Skeletal muscle cell (primary cell): ENCODE measurements around the gene SNRK.

ENCODE experiments used
- DNase-seq: peaks from one replicate; pipeline ENCODE4 v3.0.0-alpha.2; 2010; ENCODE audit warnings: low read depth
- H3K4me3 ChIP-seq: 2 replicates; pipeline ENCODE4 v1.5.1; 2011; ENCODE audit warnings: low read depth, mild to moderate bottlenecking, control low read depth, low read length, moderate library complexity

SNRK gene

GRCh38 chr3:43298761-43299160 is 12.4 kb downstream of the SNRK start:
- no peak overlapping the region for H3K4me3 ChIP-seq
- DNase-seq, result no peak

DNA sequence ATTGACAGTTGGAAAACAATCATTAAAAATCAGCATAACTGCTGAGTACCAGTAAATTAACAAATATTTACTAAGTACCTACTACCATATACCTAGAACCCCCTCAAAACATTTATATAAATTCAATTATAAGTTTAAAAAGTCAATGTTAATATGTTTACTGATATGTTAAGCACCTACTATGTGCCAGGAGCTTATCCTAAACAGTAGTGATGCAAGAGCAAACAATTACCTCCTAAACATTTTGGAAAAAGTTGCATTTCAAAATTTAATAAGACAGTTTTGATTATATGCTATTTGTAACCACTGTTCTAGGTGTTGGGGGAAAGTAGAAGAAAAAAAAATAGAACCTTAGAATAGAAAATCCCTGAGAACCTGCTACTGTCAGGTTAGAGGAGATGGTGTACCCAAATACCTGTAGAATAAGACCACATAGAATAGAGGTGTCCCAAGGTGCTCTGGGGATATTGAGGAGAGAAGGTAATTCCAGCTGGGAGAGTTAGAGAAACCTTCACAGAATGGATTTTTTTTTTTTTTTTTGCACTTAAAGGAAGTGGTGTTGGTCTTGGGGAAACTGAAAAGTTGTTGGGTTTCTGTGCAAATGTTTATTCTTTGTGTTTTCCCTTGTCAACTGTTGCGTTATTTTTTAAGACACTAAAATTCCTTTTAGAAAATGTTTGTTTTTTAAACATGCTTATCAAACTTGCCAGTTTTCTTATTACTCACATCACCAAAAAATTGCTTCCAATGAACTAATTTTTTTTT is 16.0 kb downstream of the SNRK start:
- H3K4me3 ChIP-seq, result no peak overlapping the region
- no peak for DNase-seq

DNA sequence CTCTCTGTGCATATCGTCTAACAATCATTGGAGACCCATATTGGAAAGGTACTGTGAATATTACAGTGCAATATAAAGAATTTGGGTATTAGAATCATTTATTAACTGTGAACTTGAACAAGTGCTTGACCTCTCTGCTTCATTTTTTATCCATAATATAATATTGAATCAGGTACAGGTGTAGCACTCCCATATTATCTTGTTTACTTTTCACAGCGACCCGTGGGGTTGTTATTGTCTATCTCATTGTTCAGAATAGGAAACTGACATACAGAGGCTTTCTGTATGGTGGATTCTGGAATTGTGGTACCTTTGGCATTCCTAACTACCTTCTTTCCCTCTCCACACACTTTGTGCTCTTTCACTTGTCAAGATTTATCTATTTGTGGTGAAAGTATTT is 17.8 kb downstream of the SNRK start:
- no peak overlapping the region for H3K4me3 ChIP-seq
- no peak for DNase-seq

- DNase-seq, result no peak
- no peak overlapping the region for H3K4me3 ChIP-seq
Observed at GRCh38 chr3:43307226-43307625, 20.9 kb downstream of the SNRK start.

GRCh38 chr3:43307649-43308048 is 21.3 kb downstream of the SNRK start:
- DNase-seq, result no peak
- no peak overlapping the region for H3K4me3 ChIP-seq

- no peak overlapping the region for H3K4me3 ChIP-seq
- DNase-seq, result no peak
Observed at GRCh38 chr3:43309372-43310305, 23.3 kb downstream of the SNRK start.

- no peak overlapping the region for H3K4me3 ChIP-seq
- DNase-seq, result no peak
Observed at GRCh38 chr3:43316783-43317460, 30.6 kb downstream of the SNRK start.

GRCh38 chr3:43317461-43318316 is 31.3 kb downstream of the SNRK start:
- no peak overlapping the region for H3K4me3 ChIP-seq
- peak; percentile 27 for DNase-seq

GRCh38 chr3:43319376-43319775 is 33.0 kb downstream of the SNRK start:
- no peak overlapping the region for H3K4me3 ChIP-seq
- DNase-seq, result no peak

DNA sequence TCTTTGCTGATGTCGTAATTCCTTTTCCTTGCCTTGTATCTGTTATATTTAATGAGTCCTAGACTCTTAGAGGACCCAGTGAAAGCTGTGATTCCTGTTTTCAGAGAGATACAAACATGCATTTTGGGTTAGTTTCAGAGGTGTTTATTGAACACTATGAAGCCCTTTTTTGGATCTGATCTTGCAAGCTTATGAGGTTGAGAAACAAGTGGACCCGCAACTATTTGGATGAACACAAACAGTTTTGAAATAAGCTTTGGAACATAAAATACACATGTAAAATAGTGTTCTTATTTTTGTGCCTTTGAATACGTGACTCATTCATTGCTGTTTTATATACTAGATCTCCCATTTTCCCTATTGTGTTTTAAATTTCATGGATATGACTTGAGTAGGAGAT is 33.5 kb downstream of the SNRK start:
- no peak for DNase-seq
- no peak overlapping the region for H3K4me3 ChIP-seq

DNA sequence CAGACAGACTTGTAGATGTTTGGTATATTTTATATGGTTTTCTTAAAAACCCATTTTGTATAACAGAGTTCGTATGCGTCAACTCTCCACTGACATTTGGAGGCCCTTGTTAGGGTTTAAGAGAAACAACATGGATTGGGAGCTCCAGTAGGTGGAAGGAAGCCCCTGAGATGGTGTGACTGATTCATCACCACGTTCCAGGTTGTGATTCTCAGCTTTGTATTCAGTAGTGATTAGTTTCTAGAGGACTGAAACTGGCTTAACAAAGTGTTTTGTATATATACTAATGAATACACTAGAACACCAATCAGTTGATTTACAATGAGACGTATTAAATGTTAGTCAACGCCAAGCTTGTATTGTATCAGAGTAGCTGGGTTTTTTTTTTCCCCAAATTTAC is 33.9 kb downstream of the SNRK start:
- no peak for DNase-seq
- H3K4me3 ChIP-seq, result no peak overlapping the region

- no peak for DNase-seq
- no peak overlapping the region for H3K4me3 ChIP-seq
Observed at GRCh38 chr3:43323541-43323940, 37.2 kb downstream of the SNRK start.

DNA sequence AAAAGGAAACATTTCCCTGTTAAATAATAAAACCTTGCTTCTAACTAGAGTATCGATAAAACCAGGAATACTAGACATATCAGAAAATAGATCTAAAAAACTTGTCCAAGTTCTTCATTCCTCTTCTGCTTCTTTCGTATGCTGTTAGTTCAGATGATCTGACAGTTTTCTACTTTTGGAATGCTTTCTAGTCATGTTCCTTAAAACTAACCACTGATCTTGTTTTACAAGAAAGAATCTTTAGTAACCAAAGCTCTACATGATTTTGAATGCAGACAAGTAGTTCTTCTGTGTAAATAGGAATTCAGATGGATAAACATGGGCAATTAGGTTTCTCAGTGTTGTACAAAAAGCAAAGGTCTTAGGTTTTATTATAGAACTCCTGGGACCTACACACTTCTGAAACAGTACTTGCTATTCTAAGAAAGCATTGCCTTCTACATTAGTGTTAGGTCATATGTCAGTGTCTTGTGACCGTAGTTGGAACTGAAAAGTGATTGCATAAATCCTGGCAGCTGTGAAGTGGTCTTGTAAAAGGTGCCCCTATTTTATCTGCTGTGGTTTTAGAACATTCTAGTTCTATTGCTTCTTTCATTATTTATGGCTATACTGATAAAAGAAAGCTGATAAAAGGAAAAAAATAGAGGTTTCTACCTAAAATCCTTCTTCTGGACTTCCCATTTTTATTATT is 40.7 kb downstream of the SNRK start:
- H3K4me3 ChIP-seq, result no peak overlapping the region
- no peak for DNase-seq

- H3K4me3 ChIP-seq, result no peak overlapping the region
- no peak for DNase-seq
Observed at GRCh38 chr3:43327582-43327979, 41.2 kb downstream of the SNRK start.

DNA sequence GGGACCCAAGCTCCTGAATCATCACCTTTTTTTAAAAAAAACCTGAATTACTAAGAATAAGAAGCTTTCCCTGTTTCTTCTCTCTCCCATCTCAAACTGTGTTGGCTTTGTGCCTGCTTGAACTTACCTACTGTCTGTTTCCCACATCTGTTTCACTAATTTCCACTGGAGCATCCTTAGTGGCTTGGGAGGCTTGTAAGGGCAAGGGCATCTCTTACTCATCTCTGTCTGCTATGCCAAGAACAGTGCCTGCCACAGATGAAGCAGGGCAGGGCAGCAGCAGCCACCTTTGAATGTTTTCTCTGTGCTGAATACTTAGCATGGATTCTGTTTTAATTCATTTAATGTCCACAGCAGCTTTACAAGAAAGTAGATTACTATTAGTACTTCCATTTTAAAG is 42.3 kb downstream of the SNRK start:
- no peak for DNase-seq
- no peak overlapping the region for H3K4me3 ChIP-seq

DNA sequence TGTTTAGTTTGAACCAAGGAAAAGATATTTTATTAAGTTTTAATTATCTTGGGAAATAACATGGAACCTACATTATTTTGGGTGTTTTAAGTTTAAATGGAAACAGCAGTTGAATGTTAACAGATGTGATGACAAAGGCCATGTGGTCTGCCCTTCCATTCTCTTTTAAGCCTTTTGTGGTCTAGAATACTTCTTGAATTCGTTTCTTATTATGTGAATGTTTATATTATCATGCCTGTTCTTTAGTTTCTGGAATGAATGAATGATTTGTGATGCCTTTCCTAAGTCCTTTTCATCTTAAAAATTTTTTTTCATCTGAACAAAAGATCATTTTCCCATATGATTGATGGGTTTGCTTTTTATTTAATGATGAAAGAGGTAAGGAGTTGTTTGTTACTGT is 44.6 kb downstream of the SNRK start:
- H3K4me3 ChIP-seq, result no peak overlapping the region
- DNase-seq, result no peak

DNA sequence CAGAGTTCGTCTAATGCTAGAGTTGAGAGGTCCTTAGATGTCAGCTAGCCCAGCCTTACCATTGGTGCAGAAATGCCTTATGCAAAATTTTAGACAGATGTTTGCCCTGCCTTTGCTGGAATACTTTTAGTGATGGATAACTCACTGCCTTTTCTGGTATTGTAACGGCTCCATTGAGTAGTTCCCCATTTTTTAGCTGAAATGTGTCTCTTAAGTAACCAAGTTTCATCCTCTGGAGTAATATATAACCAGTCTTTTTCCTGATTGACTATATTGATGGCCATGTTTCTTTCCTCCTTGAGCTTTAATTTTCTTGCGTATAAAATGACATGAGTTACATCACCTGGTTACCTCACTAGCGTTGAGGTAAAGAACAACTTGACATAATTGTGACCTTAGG is 45.0 kb downstream of the SNRK start:
- no peak for DNase-seq
- H3K4me3 ChIP-seq, result no peak overlapping the region

GRCh38 chr3:43334976-43335375 is 48.6 kb downstream of the SNRK start:
- H3K4me3 ChIP-seq, result no peak overlapping the region
- DNase-seq, result no peak

GRCh38 chr3:43335799-43336198 is 49.5 kb downstream of the SNRK start:
- no peak overlapping the region for H3K4me3 ChIP-seq
- no peak for DNase-seq
